Small intestine (tissue), 7 donors: ENCODE results near the gene CLCNKA. TPM values are rescaled to one million over a fixed set of nuclear protein-coding genes. Genes with fewer than 3 reads are reported as not detected.

Experiments
- DNase-seq, 2 donors: peaks; one replicate each; pipeline versions ENCODE4 v3.0.0 to v3.0.0-alpha.2; 2013
- FAIRE-seq: peaks from 2 replicates; lab custom pipeline; 2012; peaks lifted over from hg19 to GRCh38; lab: Jason Lieb, UNC
- H3K27ac ChIP-seq, 3 donors: one replicate each; pipeline ENCODE4 v1.5.1; 2013; ENCODE audit warnings: low read length in 2 of 3, mild to moderate bottlenecking in 2 of 3, control low read depth in 1 of 3, inconsistent platforms in 1 of 3, low read depth in 1 of 3, moderate library complexity in 1 of 3
- H3K27me3 ChIP-seq, 3 donors: one replicate each; pipeline ENCODE4 v1.6.1; 2013; ENCODE audit warnings: low read length in 3 of 3, inconsistent platforms in 1 of 3; ENCODE audit not compliant: control insufficient read depth in 3 of 3, insufficient read depth in 3 of 3
- H3K36me3 ChIP-seq, 3 donors: one replicate each; pipeline ENCODE4 v1.6.1; 2013; ENCODE audit warnings: low read length in 3 of 3, inconsistent platforms in 1 of 3, low read depth in 1 of 3, mild to moderate bottlenecking in 1 of 3, moderate library complexity in 1 of 3; ENCODE audit not compliant: control insufficient read depth in 3 of 3, insufficient read depth in 2 of 3
- H3K4me1 ChIP-seq, 3 donors: one replicate each; pipeline ENCODE4 v1.6.1; 2013; ENCODE audit warnings: low read length in 2 of 3, inconsistent platforms in 1 of 3, low read depth in 1 of 3, mild to moderate bottlenecking in 1 of 3, moderate library complexity in 1 of 3; ENCODE audit not compliant: control insufficient read depth in 3 of 3, insufficient read depth in 2 of 3
- H3K4me3 ChIP-seq, 3 donors: one replicate each; pipeline ENCODE4 v1.5.1; 2013; ENCODE audit warnings: low read length in 3 of 3, control low read depth in 1 of 3, inconsistent platforms in 1 of 3, low read depth in 1 of 3, mild to moderate bottlenecking in 1 of 3, moderate library complexity in 1 of 3
- H3K9me3 ChIP-seq, 2 donors: one replicate each; pipeline ENCODE4 v1.6.1; 2013; ENCODE audit warnings: low read depth in 1 of 2, low read length in 1 of 2; ENCODE audit not compliant: control insufficient read depth in 2 of 2, insufficient read depth in 1 of 2
- WGBS, 3 donors: extraction: QIAGEN DNeasy Blood & Tissue Kit; methylation state at CpG; one replicate each; pipeline ENCODE4 v1.1.7; 2013; 5-methylcytosine and 5-hydroxymethylcytosine counted together
- polyA plus RNA-seq, 4 donors: library from polyadenylated mRNA; stranded (reverse) in 3 of 4; unstranded in 1 of 4; fragments of 200-250 nt in 3 of 4; fragments of 120-200 nt in 1 of 4; gene quantifications; one replicate each; pipeline versions ENCODE4 v1.2.1 to v1.2.3, GENCODE V29; 2013
- donor health status: healthy with polysubstance abuse.
- donor health status: control.
- donor health status: control.
- donor health status: Bipolar disorder and iron deficiency.
- donor health status: healthy.

Gene CLCNKA
- polyA plus RNA-seq, 4 donors = 0.06 to 0.22 (median 0.21) TPM; not detected in 1

- WGBS, 3 donors = 13 to 24% (median 20%) methylated on average over 24 to 28 of the region's 28 CpGs
- peak overlapping the region in 2 of 3 donors; percentile 52 to 53 for H3K27ac ChIP-seq
- FAIRE-seq = no peak
- H3K36me3 ChIP-seq = no peaks in the 10 kb centered on the region
- H3K4me3 ChIP-seq = peak overlapping the region in 2 of 3 donors; percentile 31 to 40
- H3K4me1 ChIP-seq = peaks cover 0 to 26% (median 0%) of the 10 kb centered on the region in 3 donors
- no peaks in the 10 kb centered on the region for H3K27me3 ChIP-seq
- peak; percentile 27 to 65 for DNase-seq
- no peaks in the 10 kb centered on the region for H3K9me3 ChIP-seq
Measured at GRCh38 chr1:16013220-16013907, 8.5 kb upstream of the CLCNKA start.

- Histone ChIP-seq H3K36me3 (no peaks in the 10 kb centered on the region), H3K4me3 (no peak overlapping the region), H3K27me3 (no peaks in the 10 kb centered on the region), H3K9me3 (no peaks in the 10 kb centered on the region), H3K27ac (peak overlapping the region in 2 of 3 donors; percentile 52 to 53), H3K4me1 (peaks cover 0 to 32% (median 0%) of the 10 kb centered on the region in 3 donors)
- no peak for DNase-seq
- WGBS, 3 donors = 34 to 62% (median 58%) methylated on average over 4 of the region's 4 CpGs
- no peak for FAIRE-seq
Measured at GRCh38 chr1:16013908-16014258, 8.0 kb upstream of the CLCNKA start.

GRCh38 chr1:16014509-16015482 is 7.0 kb upstream of the CLCNKA start:
- H3K27ac ChIP-seq = peak overlapping the region in 1 of 3 donors; percentile 52
- FAIRE-seq = no peak
- DNase-seq = peak in 1 of 2 donors; percentile 50

GRCh38 chr1:16015491-16015890 is 6.3 kb upstream of the CLCNKA start:
- DNase-seq = no peak
- 82 to 93% (median 90%) methylated on average over 22 to 25 of the region's 25 CpGs for WGBS, 3 donors
- H3K4me3 ChIP-seq = no peak overlapping the region
- no peak overlapping the region for H3K27ac ChIP-seq
- H3K36me3 ChIP-seq = no peaks in the 10 kb centered on the region
- H3K27me3 ChIP-seq = no peaks in the 10 kb centered on the region
- H3K9me3 ChIP-seq = no peaks in the 10 kb centered on the region
- H3K4me1 ChIP-seq = peaks cover 0 to 33% (median 0%) of the 10 kb centered on the region in 3 donors
- no peak for FAIRE-seq

More at GRCh38 chr1:16014509-16015482, 7.0 kb upstream of the CLCNKA start:
- no peaks in the 10 kb centered on the region for H3K27me3 ChIP-seq
- no peaks in the 10 kb centered on the region for H3K36me3 ChIP-seq
- peaks cover 0 to 33% (median 0%) of the 10 kb centered on the region in 3 donors for H3K4me1 ChIP-seq
- no peaks in the 10 kb centered on the region for H3K9me3 ChIP-seq
- WGBS, 3 donors = 53 to 66% (median 61%) methylated on average over 17 of the region's 17 CpGs
- H3K4me3 ChIP-seq = no peak overlapping the region

- 57 to 76% (median 64%) methylated on average over 21 to 23 of the region's 23 CpGs for WGBS, 3 donors
- H3K4me3 ChIP-seq = no peak overlapping the region
- no peaks in the 10 kb centered on the region for H3K27me3 ChIP-seq
- H3K4me1 ChIP-seq = peaks cover 0 to 33% (median 0%) of the 10 kb centered on the region in 3 donors
- H3K27ac ChIP-seq = peak overlapping the region in 2 of 3 donors; percentile 16 to 17
- H3K36me3 ChIP-seq = no peaks in the 10 kb centered on the region
- no peak for DNase-seq
- FAIRE-seq = no peak
- no peaks in the 10 kb centered on the region for H3K9me3 ChIP-seq
Measured at GRCh38 chr1:16015960-16016901, 5.6 kb upstream of the CLCNKA start.

- Histone ChIP-seq H3K27me3 (no peaks in the 10 kb centered on the region), H3K4me1 (peaks cover 0 to 41% (median 0%) of the 10 kb centered on the region in 3 donors), H3K27ac (peak overlapping the region in 1 of 3 donors; percentile 86), H3K36me3 (no peaks in the 10 kb centered on the region), H3K4me3 (peak overlapping the region in 1 of 3 donors; percentile 32), H3K9me3 (no peaks in the 10 kb centered on the region)
- 82 to 87% (median 84%) methylated on average over 5 to 10 of the region's 10 CpGs for WGBS, 3 donors
- FAIRE-seq = no peak
- DNase-seq = no peak
Measured at GRCh38 chr1:16017076-16017460, 4.8 kb upstream of the CLCNKA start.

- peak in 1 of 2 donors; percentile 42 for DNase-seq
- H3K4me1 ChIP-seq = peaks cover 0 to 37% (median 0%) of the 10 kb centered on the region in 3 donors
- H3K27me3 ChIP-seq = no peaks in the 10 kb centered on the region
- H3K4me3 ChIP-seq = peak within 1 kb of the TSS in 1 of 3 donors; percentile 32
- H3K27ac ChIP-seq = peak within 1 kb of the TSS in 2 of 3 donors; percentile 73 to 86
- no peaks in the 10 kb centered on the region for H3K36me3 ChIP-seq
- FAIRE-seq = no peak
- H3K9me3 ChIP-seq = no peaks in the 10 kb centered on the region
- WGBS, 3 donors = 49 to 72% (median 60%) methylated on average over 36 to 37 of the region's 37 CpGs
Measured at GRCh38 chr1:16017461-16018303, 4.2 kb upstream of the CLCNKA start, which contains the start of gene HSPB7. Gene HSPB7 (minus strand): TSS chr1:16018043. CDS start chr1:16017963, 80 bp downstream.
